Upper lobe of right lung (tissue), 1 donor: ENCODE measurements around the gene TMEM87B. TPM values are rescaled to one million over a fixed set of nuclear protein-coding genes. Genes with fewer than 3 reads are reported as not detected.

ENCODE experiments used
- ATAC-seq: fragments of 200-7000 bp; cut with Tn5 transposase; one replicate; pipeline ENCODE4 v1.9.1; 2020; ENCODE audit warnings: mild to moderate bottlenecking, moderate library complexity
- DNase-seq: peaks from one replicate; pipeline ENCODE4 v3.0.0-alpha.2; 2020
- H3K27ac ChIP-seq: fragments of 200-600 bp; one replicate; pipeline ENCODE4 v1.8.0; 2022
- H3K27me3 ChIP-seq: fragments of 200-600 bp; one replicate; pipeline ENCODE4 v1.8.0; 2022; ENCODE audit warnings: mild to moderate bottlenecking
- H3K36me3 ChIP-seq: fragments of 200-600 bp; one replicate; pipeline ENCODE4 v1.8.0; 2022
- H3K4me1 ChIP-seq: fragments of 200-600 bp; one replicate; pipeline ENCODE4 v1.8.0; 2022
- H3K4me3 ChIP-seq: fragments of 200-600 bp; one replicate; pipeline ENCODE4 v1.8.0; 2022; ENCODE audit warnings: mild to moderate bottlenecking
- H3K9me3 ChIP-seq: fragments of 200-600 bp; one replicate; pipeline ENCODE4 v1.8.0; 2022
- intact Hi-C: fragments of 100-400 bp; cut with DNase I; formaldehyde crosslinking; loops from one replicate; pipeline ENCODE4 v1.11.0; 2022
- total RNA-seq: library from RNA; stranded (reverse); fragmentation: NEBNext Ultra II Directional; extraction: Animal tissue kit (Norgen Biotek cat#: 25700); gene quantifications from one replicate; pipeline ENCODE4 v1.2.1, GENCODE V29; 2021
- TF ChIP-seq, protein P1 (sequence below): fragments of 200-600 bp; IDR thresholded peaks from one replicate; pipeline ENCODE4 v1.8.0; 2022; ENCODE audit warnings: antibody characterized with exemption
- donor health status: DM: no; HTN: yes; CAD: no; lungs with severe emphysema.

TMEM87B gene
- total RNA-seq, 1 donor from 2014 or later: 28.0 TPM

DNA sequence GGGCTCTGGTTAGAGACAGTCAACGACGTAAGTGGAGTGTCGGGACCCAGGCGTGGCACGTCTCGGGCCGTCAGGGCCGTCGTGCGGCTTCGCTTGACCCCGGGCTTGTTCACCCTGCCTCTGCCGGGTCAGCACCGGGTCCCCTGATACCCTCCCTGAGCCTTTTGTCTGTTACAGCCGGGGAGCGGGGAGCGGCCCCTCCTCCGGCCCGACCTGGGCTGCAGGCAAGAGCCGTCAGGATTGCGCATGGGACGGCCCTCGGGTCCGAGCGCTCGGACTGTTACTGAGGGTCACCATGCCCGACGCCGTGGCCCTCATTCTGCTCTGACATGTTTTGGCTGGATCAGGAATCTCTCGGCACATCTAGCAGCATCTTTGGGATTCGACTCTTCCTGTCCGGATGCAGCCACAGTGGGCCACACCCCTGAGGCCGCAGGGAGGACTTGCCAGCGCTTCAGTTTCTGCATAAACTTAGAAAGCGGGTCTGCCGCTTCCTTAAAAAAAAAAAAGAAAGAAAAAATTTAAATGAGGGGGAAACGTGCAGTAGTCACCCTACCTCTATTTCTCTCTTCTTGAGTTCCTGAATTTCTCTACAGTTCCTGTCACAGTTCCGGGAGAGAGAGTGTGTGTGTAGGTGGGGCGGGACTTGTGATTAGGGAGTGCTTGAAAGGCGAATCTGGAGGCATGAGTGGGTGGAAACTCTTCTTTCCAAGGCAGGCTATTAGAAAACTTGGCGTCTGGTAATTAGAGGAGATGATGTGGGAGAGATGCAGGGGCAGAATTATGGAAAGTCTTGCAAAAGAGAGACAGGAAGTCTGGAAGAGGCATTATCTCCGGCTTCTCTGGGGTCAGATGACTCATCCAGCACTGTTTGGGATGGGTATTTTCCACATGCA is 909 bp downstream of the TMEM87B start:
- TF ChIP-seq, protein P1, sequence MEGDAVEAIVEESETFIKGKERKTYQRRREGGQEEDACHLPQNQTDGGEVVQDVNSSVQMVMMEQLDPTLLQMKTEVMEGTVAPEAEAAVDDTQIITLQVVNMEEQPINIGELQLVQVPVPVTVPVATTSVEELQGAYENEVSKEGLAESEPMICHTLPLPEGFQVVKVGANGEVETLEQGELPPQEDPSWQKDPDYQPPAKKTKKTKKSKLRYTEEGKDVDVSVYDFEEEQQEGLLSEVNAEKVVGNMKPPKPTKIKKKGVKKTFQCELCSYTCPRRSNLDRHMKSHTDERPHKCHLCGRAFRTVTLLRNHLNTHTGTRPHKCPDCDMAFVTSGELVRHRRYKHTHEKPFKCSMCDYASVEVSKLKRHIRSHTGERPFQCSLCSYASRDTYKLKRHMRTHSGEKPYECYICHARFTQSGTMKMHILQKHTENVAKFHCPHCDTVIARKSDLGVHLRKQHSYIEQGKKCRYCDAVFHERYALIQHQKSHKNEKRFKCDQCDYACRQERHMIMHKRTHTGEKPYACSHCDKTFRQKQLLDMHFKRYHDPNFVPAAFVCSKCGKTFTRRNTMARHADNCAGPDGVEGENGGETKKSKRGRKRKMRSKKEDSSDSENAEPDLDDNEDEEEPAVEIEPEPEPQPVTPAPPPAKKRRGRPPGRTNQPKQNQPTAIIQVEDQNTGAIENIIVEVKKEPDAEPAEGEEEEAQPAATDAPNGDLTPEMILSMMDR: no peak
- Histone ChIP-seq H3K27me3 (no peaks in the 10 kb centered on the region), H3K27ac (peak overlapping the region; percentile 99), H3K9me3 (no peaks in the 10 kb centered on the region), H3K4me3 (peak overlapping the region; percentile 97), H3K4me1 (peaks cover 33% of the 10 kb centered on the region), H3K36me3 (peaks cover 9% of the 10 kb centered on the region)
- intact Hi-C loops: no loop called here
- ATAC-seq (peak; percentile 12), DNase-seq (peak; percentile 73)

DNA sequence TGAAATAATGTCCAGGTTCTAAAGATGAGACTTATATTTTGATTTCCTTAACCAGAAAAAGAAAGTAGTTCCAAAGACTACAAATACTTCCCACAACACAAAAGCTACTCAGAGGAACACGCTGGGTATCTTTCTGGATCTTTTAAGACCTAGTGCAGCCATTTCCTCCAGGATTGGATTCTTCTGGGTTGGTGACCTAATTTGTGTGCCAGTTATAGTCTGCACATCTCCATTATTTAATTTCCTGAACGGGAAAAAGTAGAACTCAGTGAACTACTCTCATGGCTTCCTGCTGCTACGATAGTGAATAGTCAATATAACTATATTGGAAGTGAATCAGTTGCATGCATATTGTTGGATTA is 1.5 kb downstream of the TMEM87B start:
- Histone ChIP-seq H3K4me3 (peak overlapping the region; percentile 97), H3K9me3 (no peaks in the 10 kb centered on the region), H3K4me1 (peaks cover 33% of the 10 kb centered on the region), H3K36me3 (peaks cover 16% of the 10 kb centered on the region), H3K27me3 (no peaks in the 10 kb centered on the region), H3K27ac (peak overlapping the region; percentile 99)
- no peak for ATAC-seq
- no peak for DNase-seq
- TF ChIP-seq, protein P1: no peak
- intact Hi-C loops: no loop called here

GRCh38 chr2:112059671-112060070 is 4.6 kb downstream of the TMEM87B start:
- H3K27ac ChIP-seq: no peak overlapping the region
- DNase-seq (no peak), ATAC-seq (no peak)
- peaks cover 26% of the 10 kb centered on the region for H3K4me1 ChIP-seq
- intact Hi-C loops: no loop called here
- no peaks in the 10 kb centered on the region for H3K27me3 ChIP-seq
- H3K36me3 ChIP-seq: peaks cover 45% of the 10 kb centered on the region
- H3K9me3 ChIP-seq: no peaks in the 10 kb centered on the region
- TF ChIP-seq, protein P1: no peak
- H3K4me3 ChIP-seq: no peak overlapping the region

GRCh38 chr2:112061299-112061698 is 6.2 kb downstream of the TMEM87B start:
- H3K27me3 ChIP-seq: no peaks in the 10 kb centered on the region
- peaks cover 26% of the 10 kb centered on the region for H3K4me1 ChIP-seq
- peaks cover 61% of the 10 kb centered on the region for H3K36me3 ChIP-seq
- no peak overlapping the region for H3K4me3 ChIP-seq
- TF ChIP-seq, protein P1: no peak
- intact Hi-C loops: no loop called here
- H3K9me3 ChIP-seq: no peaks in the 10 kb centered on the region
- H3K27ac ChIP-seq: no peak overlapping the region
- DNase-seq (no peak), ATAC-seq (no peak)

- intact Hi-C loops: no loop called here
These were observed 6.8 kb downstream of the TMEM87B start for GRCh38 chr2:112061840-112062239.

More at GRCh38 chr2:112061840-112062239, 6.8 kb downstream of the TMEM87B start:
- Histone ChIP-seq H3K9me3 (no peaks in the 10 kb centered on the region), H3K4me1 (peaks cover 20% of the 10 kb centered on the region), H3K4me3 (no peak overlapping the region), H3K36me3 (peaks cover 67% of the 10 kb centered on the region), H3K27ac (no peak overlapping the region), H3K27me3 (no peaks in the 10 kb centered on the region)
- TF ChIP-seq, protein P1: no peak
- DNase-seq (no peak), ATAC-seq (no peak)
